ENCODE measurements around the gene NPAS3.

DNA sequence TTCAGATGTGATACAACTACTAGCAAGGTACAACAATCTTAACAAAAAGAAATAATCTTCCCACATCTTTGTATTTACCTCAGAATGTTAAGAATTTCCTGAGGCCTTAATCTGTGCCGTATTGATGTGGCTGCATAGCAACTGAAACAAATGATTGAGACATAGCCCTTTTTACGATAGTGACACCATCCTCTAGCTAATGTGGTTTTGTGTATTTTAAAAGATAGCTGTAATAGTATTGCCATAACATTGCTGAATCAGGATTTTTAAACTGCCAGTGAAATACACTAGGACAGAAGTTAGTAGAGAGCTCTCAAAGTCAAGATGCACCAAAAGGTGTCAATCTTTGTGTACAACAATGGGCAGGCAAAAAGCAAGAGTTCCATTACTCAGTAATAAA, 11.9 kb downstream of the NPAS3 start:
- TF ChIP-seq, protein P1, sequence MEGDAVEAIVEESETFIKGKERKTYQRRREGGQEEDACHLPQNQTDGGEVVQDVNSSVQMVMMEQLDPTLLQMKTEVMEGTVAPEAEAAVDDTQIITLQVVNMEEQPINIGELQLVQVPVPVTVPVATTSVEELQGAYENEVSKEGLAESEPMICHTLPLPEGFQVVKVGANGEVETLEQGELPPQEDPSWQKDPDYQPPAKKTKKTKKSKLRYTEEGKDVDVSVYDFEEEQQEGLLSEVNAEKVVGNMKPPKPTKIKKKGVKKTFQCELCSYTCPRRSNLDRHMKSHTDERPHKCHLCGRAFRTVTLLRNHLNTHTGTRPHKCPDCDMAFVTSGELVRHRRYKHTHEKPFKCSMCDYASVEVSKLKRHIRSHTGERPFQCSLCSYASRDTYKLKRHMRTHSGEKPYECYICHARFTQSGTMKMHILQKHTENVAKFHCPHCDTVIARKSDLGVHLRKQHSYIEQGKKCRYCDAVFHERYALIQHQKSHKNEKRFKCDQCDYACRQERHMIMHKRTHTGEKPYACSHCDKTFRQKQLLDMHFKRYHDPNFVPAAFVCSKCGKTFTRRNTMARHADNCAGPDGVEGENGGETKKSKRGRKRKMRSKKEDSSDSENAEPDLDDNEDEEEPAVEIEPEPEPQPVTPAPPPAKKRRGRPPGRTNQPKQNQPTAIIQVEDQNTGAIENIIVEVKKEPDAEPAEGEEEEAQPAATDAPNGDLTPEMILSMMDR (IDR thresholded peaks at IDR 0.05), result no peak
- TF ChIP-seq POLR2AphosphoS5 (IDR thresholded peaks at IDR 0.05) (no peak), POLR2A (IDR thresholded peaks at IDR 0.05) (no peak), EP300 (IDR thresholded peaks at IDR 0.05) (no peak)

All from sigmoid colon (tissue), 4 donors.